Epithelial cell of prostate (primary cell): ENCODE results near the gene PLOD3.

Experiments used
- DNase-seq: peaks from one replicate; pipeline ENCODE4 v3.0.0-alpha.2; 2011; ENCODE audit warnings: low read depth, low spot score
- H3K27ac ChIP-seq: fragments of 450-650 bp; 2 replicates; pipeline ENCODE4 v1.5.1; 2017; ENCODE audit warnings: mild to moderate bottlenecking

The PLOD3 gene

DNA sequence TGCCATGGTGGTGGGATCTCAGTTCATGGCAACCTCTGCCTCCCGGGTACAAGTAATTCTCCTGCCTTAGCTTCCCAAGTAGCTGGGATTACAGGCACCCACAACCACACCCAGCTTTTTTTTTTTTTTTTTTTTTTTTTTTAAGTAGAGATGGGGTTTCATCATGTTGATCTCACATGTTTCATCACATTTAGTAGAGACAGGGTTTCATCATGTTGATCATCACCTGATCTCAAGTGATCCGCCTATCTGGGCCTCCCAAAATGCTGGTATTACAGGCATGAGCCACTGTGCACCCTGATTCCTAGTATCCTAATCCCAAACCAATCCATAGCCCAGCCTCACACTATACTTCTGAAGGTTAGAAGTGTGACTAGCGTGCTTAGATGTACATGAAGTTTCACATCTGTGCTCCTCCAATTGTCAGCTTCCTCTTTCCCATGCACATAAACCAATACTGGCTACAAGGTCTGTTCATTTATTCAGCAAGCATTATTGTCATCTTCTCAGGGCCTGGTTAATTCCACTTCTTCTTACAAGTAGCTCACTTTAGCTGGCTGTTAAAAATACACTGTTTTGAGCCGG is 30.4 kb downstream of the PLOD3 start:
- no peak overlapping the region for H3K27ac ChIP-seq
- DNase-seq = no peak

DNA sequence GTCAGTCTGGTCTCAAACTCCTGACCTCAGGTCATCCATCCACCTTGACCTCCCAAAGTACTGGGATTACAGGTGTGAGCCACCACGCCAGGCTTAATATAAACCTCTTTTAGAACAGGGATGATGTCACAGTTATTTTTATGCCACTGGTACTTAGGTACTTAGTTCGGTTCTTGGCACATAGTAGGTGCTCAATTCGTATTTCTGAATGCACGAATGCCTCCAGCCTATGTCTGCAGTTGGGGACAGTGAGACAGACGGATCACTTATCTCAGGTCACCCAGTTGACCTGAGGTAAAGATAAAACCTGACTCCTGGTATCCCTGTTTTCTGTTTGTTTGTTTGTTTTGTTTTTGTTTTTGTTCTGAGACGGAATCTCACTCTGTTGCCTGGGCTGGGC is 31.2 kb downstream of the PLOD3 start:
- DNase-seq = no peak
- H3K27ac ChIP-seq = no peak overlapping the region

DNA sequence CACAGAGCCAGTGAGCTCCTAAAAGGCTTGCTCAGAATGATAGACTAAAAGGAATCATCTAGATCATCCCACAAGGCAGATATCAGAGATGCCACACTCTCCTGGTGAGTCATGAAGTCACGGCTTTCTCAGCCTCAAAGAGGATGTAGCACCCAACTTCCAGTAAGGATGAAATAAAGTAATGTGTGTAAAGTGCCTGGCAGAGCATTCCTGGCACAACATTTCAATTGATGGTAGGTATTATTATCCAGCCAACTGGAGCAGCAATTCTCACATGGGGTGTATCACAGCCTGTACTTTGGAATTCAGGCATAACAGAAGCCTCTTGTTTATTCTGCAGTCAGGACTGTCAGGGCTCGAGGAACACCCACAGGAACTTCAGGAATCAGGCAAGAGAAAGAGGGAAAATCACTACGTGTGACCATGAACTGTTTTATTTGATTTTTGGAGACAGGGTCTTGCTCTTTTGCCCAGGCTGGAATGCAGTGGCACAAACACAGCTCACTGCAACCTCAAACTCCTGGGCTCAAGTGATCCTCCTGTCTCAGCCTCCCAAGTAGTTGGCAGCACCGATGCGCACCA is 32.0 kb downstream of the PLOD3 start:
- no peak overlapping the region for H3K27ac ChIP-seq
- DNase-seq = no peak

DNA sequence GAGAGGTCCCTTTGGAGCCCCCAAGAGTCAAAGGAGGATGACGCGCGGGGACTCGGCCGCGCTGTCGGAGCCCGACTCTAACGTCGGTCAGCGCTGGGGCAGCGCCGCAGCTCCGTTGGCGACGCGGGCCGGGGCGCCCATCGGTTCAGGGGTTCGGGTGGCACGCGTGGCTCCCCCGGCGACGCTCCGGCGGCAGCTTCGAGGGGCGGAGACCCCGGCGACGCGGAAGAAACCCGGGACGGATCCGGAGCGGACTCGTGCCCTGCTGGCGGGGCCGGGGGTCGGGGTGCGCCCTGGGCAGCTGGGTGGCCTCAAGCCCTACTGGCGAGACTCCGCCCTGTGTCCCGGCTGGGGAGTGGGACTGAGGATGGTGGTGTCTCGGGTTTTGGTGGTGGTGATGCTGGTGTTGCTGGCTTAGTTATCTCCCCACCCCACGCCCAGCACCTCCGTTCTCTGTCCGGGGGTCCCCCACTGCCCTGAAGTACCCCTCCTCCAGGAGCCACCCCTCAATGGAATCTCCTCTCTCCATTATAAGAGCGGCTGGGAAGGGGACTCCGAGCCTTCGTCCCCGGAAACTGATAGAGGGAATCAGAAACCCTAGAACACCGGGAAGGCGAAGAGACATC is 37.1 kb downstream of the PLOD3 start, which contains the start of gene NAT16:
TSS of gene NAT16 (minus strand) at position 164 of the 626 bp plus-strand sequence. CDS start 5,486 bp downstream, outside the sequence.
- H3K27ac ChIP-seq = no peak within 1 kb of the TSS

DNA sequence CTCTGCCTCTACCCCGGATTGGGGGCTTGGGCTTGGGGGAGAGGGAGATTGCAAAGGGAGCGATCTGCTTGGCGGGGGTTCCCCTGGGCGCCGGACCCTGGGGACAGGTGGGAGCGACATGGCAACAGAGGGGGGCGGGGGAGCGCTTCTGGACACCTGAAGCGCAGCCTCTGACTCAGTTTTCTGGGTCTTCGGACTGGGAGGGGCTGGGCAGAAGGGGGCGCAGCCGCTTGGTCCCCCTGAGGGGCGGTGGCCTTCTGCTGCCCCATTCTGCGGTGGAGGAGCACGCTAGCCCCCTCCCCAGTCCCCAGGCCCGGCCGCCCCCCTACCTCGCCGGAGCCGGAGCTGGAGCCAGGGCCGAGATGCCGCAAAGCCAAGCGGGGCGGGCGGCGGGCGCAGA is 37.7 kb downstream of the PLOD3 start:
- DNase-seq = no peak
- H3K27ac ChIP-seq = no peak overlapping the region

More for the DNA sequence above, 37.1 kb downstream of the PLOD3 start, which contains the start of gene NAT16:
- DNase-seq = no peak

GRCh38 chr7:101179117-101179516 is 38.3 kb downstream of the PLOD3 start:
- no peak overlapping the region for H3K27ac ChIP-seq
- DNase-seq = no peak

GRCh38 chr7:101177644-101178043 is 39.7 kb downstream of the PLOD3 start:
- no peak for DNase-seq
- no peak overlapping the region for H3K27ac ChIP-seq

- H3K27ac ChIP-seq = no peak overlapping the region
- DNase-seq = no peak
These were observed 41.7 kb downstream of the PLOD3 start for GRCh38 chr7:101175664-101176063.

- no peak overlapping the region for H3K27ac ChIP-seq
- no peak for DNase-seq
These were observed 43.0 kb downstream of the PLOD3 start for GRCh38 chr7:101174322-101174854.

DNA sequence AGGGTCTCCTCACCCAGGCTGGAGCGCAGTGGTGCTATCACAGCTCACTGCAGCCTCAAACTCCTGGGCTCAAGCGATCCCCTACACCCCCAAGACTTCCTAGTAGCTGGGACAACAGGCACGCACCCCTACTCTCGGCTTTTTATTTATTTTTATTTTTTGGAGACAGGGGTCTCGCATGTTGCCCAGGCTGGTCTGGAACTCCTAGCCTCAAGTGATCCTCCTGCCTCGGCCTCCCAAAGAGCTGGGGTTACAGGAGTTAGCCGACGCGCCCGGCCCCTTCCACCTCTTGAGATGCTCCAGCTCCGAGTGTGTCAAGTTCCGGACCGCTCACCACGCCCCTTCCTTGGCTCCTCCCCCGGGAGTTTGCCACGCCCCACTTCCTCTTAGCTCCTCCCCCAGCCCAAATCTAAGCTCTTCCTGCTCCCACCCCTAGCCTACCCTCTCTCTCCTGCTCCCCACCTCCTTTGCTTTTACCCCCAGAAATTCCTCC is 43.6 kb downstream of the PLOD3 start:
- H3K27ac ChIP-seq = no peak overlapping the region
- no peak for DNase-seq

GRCh38 chr7:101172854-101173751 is 44.3 kb downstream of the PLOD3 start:
- no peak overlapping the region for H3K27ac ChIP-seq
- DNase-seq = no peak

DNA sequence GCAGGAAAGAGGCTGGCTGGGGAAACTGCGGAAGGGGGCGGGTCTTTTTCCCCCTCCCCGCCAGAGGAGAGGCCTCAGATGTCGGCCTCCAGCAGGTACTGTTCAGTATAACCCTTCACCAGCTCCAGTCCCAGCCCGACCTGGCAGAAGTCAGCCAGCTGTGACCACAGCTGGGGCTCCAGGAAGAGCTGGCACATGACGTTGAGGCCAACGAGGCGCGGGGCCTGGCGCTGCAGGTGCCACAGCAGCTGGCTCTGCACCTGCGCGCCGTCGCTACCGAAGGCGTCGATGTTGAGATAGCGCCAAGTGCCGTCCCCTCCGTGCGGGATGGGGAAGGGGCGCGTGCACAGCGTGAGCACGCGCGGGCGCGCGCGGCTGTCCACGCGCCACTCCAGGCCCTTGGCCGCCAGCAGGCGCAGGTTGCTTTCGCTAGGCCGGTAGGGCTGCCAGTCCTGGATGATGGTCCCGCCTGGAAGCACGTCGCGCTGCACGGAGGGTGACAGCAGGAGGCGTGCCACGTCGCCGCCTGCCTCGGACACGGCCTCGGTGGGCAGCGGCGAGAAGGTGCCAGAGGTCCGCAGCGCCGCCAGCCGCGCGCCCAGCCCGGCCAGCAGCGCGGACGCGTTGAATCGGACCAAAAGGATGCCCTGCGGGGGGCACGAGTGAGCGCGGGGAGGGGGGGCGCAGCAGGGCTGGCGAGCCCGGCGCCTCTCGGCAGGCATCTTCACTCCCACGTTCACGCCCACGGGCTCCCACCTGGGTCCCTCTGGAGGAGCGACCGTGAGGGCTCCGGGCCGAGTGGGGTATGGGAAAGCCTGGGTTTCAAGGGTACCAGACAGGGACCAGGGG is 45.2 kb downstream of the PLOD3 start:
- no peak for DNase-seq
- no peak overlapping the region for H3K27ac ChIP-seq

- H3K27ac ChIP-seq = no peak overlapping the region
- DNase-seq = no peak
These were observed 45.9 kb downstream of the PLOD3 start for GRCh38 chr7:101171442-101171837.

- H3K27ac ChIP-seq = no peak overlapping the region
- DNase-seq = no peak
These were observed 46.6 kb downstream of the PLOD3 start for GRCh38 chr7:101170617-101171441.

GRCh38 chr7:101169838-101170551 is 47.4 kb downstream of the PLOD3 start:
- DNase-seq = no peak
- no peak overlapping the region for H3K27ac ChIP-seq

- no peak for DNase-seq
- no peak overlapping the region for H3K27ac ChIP-seq
These were observed 48.1 kb downstream of the PLOD3 start for GRCh38 chr7:101169110-101169837.

GRCh38 chr7:101168412-101169049 is 48.9 kb downstream of the PLOD3 start:
- DNase-seq = no peak
- no peak overlapping the region for H3K27ac ChIP-seq
